ENCODE results near the gene CAMTA2. TPM values are rescaled to one million over a fixed set of nuclear protein-coding genes. Genes with fewer than 3 reads are reported as not detected.
A peak's percentile ranks its signal among the peaks of the same experiment; 100 is the strongest.

Gene CAMTA2
- total and polyA plus RNA-seq, 2 donors from 2014 or later, result 40.1 to 47.1 TPM

- H3K36me3 ChIP-seq (ENCODE audit: control insufficient read depth in 2 of 3, insufficient read depth in 3 of 3, low read length in 3 of 3), result peaks cover 3 to 8% (median 5%) of the 10 kb centered on the region in 3 donors
- H3K4me3 ChIP-seq (ENCODE audit: low read length in 3 of 3), result peak overlapping the region; percentile 12 to 64 (median 62)
- intact Hi-C loops (cut with DNase I), result no loop called here
- FAIRE-seq (no peak), DNase-seq (peak in 3 of 5 donors; percentile 78 to 92 (median 79))
- no peaks in the 10 kb centered on the region for H3K27me3 ChIP-seq (ENCODE audit: control insufficient read depth, insufficient read depth, low read length)
- peaks cover 0 to 24% (median 14%) of the 10 kb centered on the region in 3 donors for H3K4me1 ChIP-seq (ENCODE audit: control insufficient read depth in 2 of 3, insufficient read depth in 2 of 3, low read depth in 1 of 3, low read length in 3 of 3)
- peak overlapping the region; percentile 91 to 97 for H3K27ac ChIP-seq (ENCODE audit: low read depth in 2 of 2, low read length in 2 of 2)
- no peaks in the 10 kb centered on the region for H3K9me3 ChIP-seq (ENCODE audit: control insufficient read depth in 2 of 3, insufficient read depth in 1 of 3, low read length in 3 of 3)
- TF ChIP-seq CTCF (IDR thresholded peaks at IDR 0.05; ENCODE audit: borderline replicate concordance, extremely low read depth, insufficient read depth), result no peak
- H3K9ac ChIP-seq (ENCODE audit: low read length in 3 of 3), result peak overlapping the region in 2 of 3 donors; percentile 77 to 80
Measured at GRCh38 chr17:4950075-4950745, 37.3 kb downstream of the CAMTA2 start.

- Histone ChIP-seq H3K27me3 (ENCODE audit: control insufficient read depth, insufficient read depth, low read length) (no peaks in the 10 kb centered on the region), H3K4me3 (ENCODE audit: low read length in 3 of 3) (peak overlapping the region; percentile 68 to 95 (median 85)), H3K36me3 (ENCODE audit: control insufficient read depth in 2 of 3, insufficient read depth in 3 of 3, low read length in 3 of 3) (peaks cover 6 to 12% (median 7%) of the 10 kb centered on the region in 3 donors), H3K9me3 (ENCODE audit: control insufficient read depth in 2 of 3, insufficient read depth in 1 of 3, low read length in 3 of 3) (no peaks in the 10 kb centered on the region), H3K9ac (ENCODE audit: low read length in 3 of 3) (peak overlapping the region; percentile 30 to 79 (median 51)), H3K27ac (ENCODE audit: low read depth in 2 of 2, low read length in 2 of 2) (peak overlapping the region; percentile 97 to 98), H3K4me1 (ENCODE audit: control insufficient read depth in 2 of 3, insufficient read depth in 2 of 3, low read depth in 1 of 3, low read length in 3 of 3) (peaks cover 0 to 29% (median 14%) of the 10 kb centered on the region in 3 donors)
- peak; percentile 58 to 91 (median 78) for DNase-seq
- no peak for TF ChIP-seq CTCF (IDR thresholded peaks at IDR 0.05; ENCODE audit: borderline replicate concordance, extremely low read depth, insufficient read depth)
- intact Hi-C loops (cut with DNase I), result no loop called here
- no peak for FAIRE-seq
Measured at GRCh38 chr17:4949321-4950074, 38.0 kb downstream of the CAMTA2 start.

GRCh38 chr17:4948931-4949320, 38.5 kb downstream of the CAMTA2 start:
- peaks cover 6 to 17% (median 9%) of the 10 kb centered on the region in 3 donors for H3K36me3 ChIP-seq (ENCODE audit: control insufficient read depth in 2 of 3, insufficient read depth in 3 of 3, low read length in 3 of 3)
- no peak for FAIRE-seq
- peak overlapping the region; percentile 51 to 79 (median 66) for H3K9ac ChIP-seq (ENCODE audit: low read length in 3 of 3)
- no peak for TF ChIP-seq CTCF (IDR thresholded peaks at IDR 0.05; ENCODE audit: borderline replicate concordance, extremely low read depth, insufficient read depth)
- peaks cover 0 to 29% (median 14%) of the 10 kb centered on the region in 3 donors for H3K4me1 ChIP-seq (ENCODE audit: control insufficient read depth in 2 of 3, insufficient read depth in 2 of 3, low read depth in 1 of 3, low read length in 3 of 3)
- peak; percentile 89 to 97 (median 94) for DNase-seq
- H3K9me3 ChIP-seq (ENCODE audit: control insufficient read depth in 2 of 3, insufficient read depth in 1 of 3, low read length in 3 of 3), result no peaks in the 10 kb centered on the region
- H3K4me3 ChIP-seq (ENCODE audit: low read length in 3 of 3), result peak overlapping the region; percentile 68 to 95 (median 85)
- peak overlapping the region; percentile 97 to 98 for H3K27ac ChIP-seq (ENCODE audit: low read depth in 2 of 2, low read length in 2 of 2)
- intact Hi-C loops (cut with DNase I), result no loop called here
- no peaks in the 10 kb centered on the region for H3K27me3 ChIP-seq (ENCODE audit: control insufficient read depth, insufficient read depth, low read length)
